HTR-8/SVneo (cell line): Measurements from ENCODE around the gene LRRC23.
"Not testable (repeated sequence)": the region's sequence is repeated elsewhere in the genome, so short reads cannot be mapped to it uniquely, and the experiment has no call there.

Source experiments
- DNase-seq: peaks from one replicate; pipeline ENCODE4 v3.0.0; 2011; ENCODE audit warnings: low spot score, mixed read lengths; ENCODE audit not compliant: insufficient read length
- FAIRE-seq: peaks from 2 replicates; lab custom pipeline; 2011; peaks lifted over from hg19 to GRCh38; lab: Jason Lieb, UNC

LRRC23 gene

GRCh38 chr12:6872073-6873048 lies 32.3 kb upstream of the LRRC23 start:
- FAIRE-seq = peak; percentile 99
- DNase-seq = peak; percentile 93

DNA sequence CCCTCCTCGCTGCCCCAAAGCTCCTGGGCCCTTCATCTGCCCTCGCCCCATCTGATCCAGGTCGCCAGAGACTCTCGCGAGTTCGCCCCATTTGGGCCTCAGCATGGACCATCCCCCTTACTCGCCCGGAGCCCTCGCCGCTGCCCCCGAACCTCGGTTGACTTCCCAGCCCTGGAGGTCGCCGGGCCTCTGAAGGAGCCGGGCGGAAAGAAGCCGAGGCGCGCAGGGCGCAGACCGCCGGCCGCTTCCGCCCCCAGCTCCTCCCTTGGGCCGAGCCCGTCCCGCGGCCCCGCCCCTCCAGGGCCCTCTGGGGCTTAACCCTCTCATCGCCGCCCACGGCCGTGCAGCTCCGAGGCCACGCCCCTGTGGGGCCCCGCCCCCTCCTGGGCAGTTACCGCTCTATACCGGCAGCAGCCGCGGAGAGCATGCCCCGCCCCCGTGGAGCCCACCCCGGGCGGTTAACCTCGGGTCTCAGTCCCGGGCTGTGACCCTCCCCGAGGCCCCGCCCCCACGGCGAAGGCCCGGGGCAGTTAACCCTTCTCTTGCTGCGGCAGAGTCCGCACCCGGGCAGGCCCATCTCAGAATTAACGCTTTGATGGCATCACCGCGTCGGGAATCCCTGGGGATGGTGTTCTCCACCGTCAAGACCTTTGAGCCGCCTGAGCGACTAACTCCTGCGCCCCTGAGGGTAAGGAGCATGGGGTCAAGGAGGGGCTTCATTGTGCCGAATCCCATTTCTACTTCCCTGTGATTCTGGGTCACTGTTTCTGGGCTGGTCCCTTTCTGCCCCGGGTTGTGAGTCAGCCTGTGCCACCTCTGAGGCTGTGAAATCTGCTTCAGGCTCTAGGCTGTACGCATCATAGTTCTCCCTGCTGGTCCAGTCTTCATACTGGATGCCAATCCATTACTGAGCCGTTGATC lies 31.3 kb upstream of the LRRC23 start, which contains the start of gene SPSB2:
Gene SPSB2 (minus strand): TSS at position 210 of the 921 bp plus-strand sequence. CDS start 402 bp downstream, outside the sequence.
- peak; percentile 95 for DNase-seq

DNA sequence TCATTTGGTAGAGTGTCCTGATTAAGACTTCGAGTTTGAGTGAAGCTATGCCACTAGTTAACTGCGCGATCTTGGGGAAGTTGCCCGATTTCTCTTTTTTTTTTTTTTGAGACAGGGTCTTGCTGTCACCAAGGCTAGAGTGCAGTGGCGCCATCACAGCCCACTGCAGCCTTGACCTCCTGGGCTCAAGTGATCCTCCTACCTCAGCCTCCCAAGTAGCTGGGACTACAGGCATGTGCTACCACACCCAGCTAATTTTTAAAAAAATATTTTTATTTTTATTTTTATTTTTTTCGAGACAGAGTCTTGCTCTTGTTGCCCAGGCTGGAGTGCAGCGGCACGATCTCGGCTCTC lies 30.6 kb upstream of the LRRC23 start:
- not testable (repeated sequence) for FAIRE-seq, DNase-seq

More for the DNA sequence above, 31.3 kb upstream of the LRRC23 start, which contains the start of gene SPSB2:
- peak; percentile 97 for FAIRE-seq

DNA sequence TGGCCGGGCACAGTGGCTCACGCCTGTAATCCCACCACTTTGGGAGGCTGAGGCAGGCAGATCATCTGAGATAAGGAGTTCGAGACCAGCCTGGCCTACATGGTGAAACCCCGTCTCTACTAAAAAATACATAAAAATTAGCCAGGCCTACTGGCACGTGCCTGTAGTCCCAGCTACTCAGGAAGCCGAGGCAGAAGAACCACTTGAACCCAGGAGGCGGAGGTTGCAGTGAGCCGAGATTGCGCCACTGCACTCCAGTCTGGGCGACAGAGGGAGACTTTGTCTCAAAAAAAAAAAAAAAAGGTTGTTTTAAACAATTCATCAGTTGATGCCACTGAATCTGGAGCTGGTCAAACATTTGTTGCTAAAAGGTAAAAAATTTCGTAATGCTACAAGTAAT lies 24.8 kb upstream of the LRRC23 start:
- not testable (repeated sequence) for DNase-seq, FAIRE-seq

DNA sequence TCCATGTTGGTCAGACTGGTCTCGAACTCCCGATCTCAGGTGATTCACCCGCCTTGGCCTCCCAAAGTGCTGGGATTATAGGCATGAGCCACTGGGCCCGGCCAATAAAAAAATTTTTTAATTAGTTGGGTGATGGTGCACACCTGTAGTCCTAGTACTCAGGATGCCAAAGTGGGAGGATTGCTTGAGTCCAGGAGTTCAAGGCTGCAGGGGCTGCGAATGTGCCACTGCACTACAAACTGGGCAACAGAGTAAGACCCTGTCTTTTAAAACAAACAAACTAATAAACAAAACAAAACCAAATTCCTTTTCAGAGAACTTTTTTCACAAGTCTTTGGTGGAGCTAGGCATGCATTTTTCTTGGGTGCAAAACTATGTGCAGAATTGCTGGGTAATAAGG lies 21.4 kb upstream of the LRRC23 start:
- DNase-seq (no peak), FAIRE-seq (no peak)

DNA sequence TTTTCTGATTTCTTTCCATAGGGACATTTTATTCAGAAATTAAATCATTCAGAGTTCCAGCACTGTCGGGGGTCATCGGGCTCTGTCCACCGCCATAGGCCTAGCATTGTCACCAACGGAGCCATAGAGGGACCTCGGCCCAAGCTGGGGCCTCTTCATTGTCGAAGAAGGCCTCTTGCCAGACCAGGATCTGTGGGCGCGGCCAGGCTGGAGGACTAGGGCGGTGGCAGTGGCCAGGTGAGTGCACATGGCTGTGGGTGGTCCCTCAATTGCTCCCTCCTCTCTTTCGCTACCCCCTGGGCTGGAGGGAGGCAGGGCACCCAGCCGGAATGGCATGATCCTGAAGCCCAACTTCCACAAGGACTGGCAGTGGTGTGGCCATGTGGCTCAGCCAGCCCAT lies 20.9 kb upstream of the LRRC23 start:
- no peak for DNase-seq
- FAIRE-seq = no peak

- FAIRE-seq (no peak), DNase-seq (no peak)
These were observed 20.1 kb upstream of the LRRC23 start for GRCh38 chr12:6884539-6884938.

DNA sequence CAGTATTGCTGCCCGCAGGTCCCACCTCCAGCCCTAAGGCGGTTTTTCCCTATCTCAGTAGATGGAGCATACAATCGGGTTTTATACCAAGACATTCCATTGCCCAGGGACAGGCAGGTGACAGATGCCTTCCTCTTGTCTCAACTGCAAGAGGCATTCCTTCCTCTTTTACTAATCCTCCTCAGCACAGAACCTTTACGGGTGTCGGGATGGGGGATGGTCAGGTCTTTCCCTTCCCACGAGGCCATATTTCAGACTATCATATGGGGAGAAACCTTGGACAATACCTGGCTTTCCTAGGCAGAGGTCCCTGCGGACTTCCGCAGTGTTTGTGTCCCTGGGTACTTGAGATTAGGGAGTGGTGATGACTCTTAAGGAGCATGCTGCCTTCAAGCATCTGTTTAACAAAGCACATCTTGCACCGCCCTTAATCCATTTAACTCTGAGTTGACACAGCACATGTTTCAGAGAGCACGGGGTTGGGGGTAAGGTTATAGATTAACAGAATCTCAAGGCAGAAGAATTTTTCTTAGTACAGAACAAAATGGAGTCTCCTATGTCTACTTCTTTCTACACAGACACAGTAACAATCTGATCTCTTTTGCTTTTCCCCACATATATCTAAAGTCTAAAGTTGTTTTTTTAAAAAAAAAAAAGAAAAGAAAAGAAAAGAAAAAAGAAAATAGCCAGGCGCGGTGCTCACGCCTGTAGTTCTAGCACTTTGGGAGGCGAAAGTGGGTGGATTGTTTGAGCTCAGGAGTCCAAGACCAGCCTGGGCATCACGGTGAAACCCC lies 18.2 kb upstream of the LRRC23 start:
- not testable (repeated sequence) for FAIRE-seq, DNase-seq

DNA sequence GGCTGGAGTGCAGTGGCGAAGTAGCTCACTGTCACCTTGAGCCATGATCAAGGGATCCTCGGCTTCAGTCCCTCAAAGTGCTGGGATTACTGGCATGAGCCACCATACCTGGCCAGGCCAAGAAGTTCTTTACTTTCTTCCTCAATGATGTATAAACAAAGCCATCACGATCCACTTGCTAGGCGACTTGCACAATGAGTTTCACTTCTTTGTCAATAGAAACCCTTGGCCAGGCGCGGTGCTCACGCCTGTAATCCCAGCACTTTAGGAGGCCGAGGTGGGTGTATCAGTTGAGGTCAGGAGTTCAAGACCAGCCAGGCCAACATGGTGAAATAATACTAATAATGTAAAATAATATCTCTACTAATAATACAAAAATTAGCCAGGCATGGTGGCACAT lies 17.2 kb upstream of the LRRC23 start:
- FAIRE-seq = no peak
- DNase-seq = no peak

- FAIRE-seq (no peak), DNase-seq (no peak)
These were observed 16.3 kb upstream of the LRRC23 start for GRCh38 chr12:6888360-6888759.

DNA sequence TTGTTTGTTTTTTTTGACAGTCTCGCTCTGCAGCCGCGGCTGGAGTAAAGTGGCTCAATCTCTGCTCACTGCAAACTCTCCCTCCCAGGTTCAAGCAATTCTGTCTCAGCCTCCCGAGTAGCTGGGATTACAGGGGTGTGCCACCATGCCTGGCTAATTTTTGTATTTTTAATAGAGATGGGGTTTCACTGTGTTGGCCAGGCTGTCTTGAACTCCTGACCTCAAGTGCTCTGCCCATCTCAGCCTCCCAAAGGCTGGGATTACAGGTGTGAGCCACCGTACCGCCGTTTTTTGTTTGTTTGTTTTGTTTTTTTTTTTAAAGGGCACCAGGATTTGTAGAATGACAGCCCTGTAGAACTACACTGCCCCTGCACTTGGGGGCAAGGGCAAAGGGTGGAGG lies 15.8 kb upstream of the LRRC23 start:
- DNase-seq, FAIRE-seq: not testable (repeated sequence)

GRCh38 chr12:6889775-6890573 lies 14.6 kb upstream of the LRRC23 start:
- FAIRE-seq = not testable (repeated sequence)

DNA sequence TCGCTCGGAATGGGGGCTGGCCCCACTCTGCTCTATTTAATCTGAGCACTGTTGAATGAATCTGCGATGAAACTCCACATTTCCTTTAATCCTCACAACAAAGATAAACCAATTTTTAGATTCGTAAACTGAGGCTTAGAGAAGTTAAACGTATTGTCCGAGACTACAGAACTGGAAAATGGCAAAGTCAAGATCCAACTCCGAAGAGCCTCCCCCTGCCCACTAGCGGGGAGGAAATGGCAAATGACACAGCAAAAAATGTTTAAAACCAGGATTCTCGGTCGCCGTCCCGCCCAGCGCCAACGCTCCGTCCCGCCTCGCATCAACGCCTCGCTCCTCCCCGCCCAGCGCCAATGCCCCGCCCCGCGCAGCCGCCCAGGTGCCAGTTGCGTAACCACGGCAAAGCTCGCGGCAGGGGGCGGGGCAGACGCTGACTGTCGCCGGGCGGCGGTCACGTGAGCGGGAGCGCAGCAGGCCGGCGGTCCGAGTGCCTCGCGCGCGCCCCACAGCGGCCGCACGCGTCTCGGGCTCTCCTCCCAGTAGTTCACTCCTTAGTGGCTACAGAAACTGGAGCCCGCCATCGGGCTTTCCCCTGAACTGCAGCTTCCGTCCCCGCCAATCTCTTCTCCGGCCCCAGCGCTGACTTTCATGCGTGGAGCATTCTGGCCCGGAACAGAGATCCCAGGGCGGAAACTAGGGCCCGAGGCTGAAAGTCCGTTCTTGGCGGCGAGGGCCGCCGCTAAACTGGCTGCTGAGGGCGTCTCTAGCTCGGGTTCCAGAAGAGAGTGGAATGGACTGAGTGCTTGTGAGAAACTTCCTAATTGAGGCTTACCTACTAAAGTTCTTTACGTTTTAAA lies 13.6 kb upstream of the LRRC23 start:
- FAIRE-seq = peak; percentile 99

More at GRCh38 chr12:6889775-6890573, 14.6 kb upstream of the LRRC23 start:
- not testable (repeated sequence) for DNase-seq

GRCh38 chr12:6891646-6892001 lies 13.0 kb upstream of the LRRC23 start:
- DNase-seq (no peak), FAIRE-seq (no peak)

More for the DNA sequence above, 13.6 kb upstream of the LRRC23 start:
- peak; percentile 99 for DNase-seq

GRCh38 chr12:6892683-6893082 lies 11.9 kb upstream of the LRRC23 start:
- not testable (repeated sequence) for DNase-seq, FAIRE-seq

GRCh38 chr12:6894321-6894720 lies 10.3 kb upstream of the LRRC23 start:
- DNase-seq (no peak), FAIRE-seq (no peak)

- DNase-seq (no peak), FAIRE-seq (no peak)
These were observed 7.7 kb upstream of the LRRC23 start for GRCh38 chr12:6896846-6897435.

GRCh38 chr12:6899427-6899826 lies 5.2 kb upstream of the LRRC23 start:
- FAIRE-seq = no peak
- DNase-seq = no peak
